Omental fat pad (tissue), 4 donors: ENCODE results near the gene CMYA5. TPM values are rescaled to one million over a fixed set of nuclear protein-coding genes. Genes with fewer than 3 reads are reported as not detected.

Source experiments
- ATAC-seq: fragments of 150-250 bp; one replicate; pipeline ENCODE4 v1.9.1; 2016; ENCODE audit warnings: mild to moderate bottlenecking, moderate library complexity; ENCODE audit not compliant: low FRiP score
- DNase-seq: peaks from one replicate; pipeline ENCODE4 v3.0.0-alpha.2; 2019; ENCODE audit warnings: low spot score
- CTCF ChIP-seq, 3 donors: fragments of 450-650 bp; IDR thresholded peaks; one replicate each; pipeline ENCODE4 v1.5.1; 2016 to 2017; ENCODE audit warnings: antibody characterized with exemption in 3 of 3, mild to moderate bottlenecking in 3 of 3, moderate library complexity in 2 of 3
- small RNA-seq: library from RNA; depleted of rRNA; stranded (forward); fragments of <200 nt; gene quantifications from one replicate; pipeline ENCODE3, GENCODE V24; 2016
- total RNA-seq, 4 donors: library from RNA; depleted of rRNA; stranded (reverse); fragments of >200 nt; gene quantifications; one replicate each; pipeline ENCODE4 v1.1.0, GENCODE V29; 2016

The CMYA5 gene
- total RNA-seq, 4 donors from 2014 or later = 4.2 to 21.0 (median 6.3) TPM

DNA sequence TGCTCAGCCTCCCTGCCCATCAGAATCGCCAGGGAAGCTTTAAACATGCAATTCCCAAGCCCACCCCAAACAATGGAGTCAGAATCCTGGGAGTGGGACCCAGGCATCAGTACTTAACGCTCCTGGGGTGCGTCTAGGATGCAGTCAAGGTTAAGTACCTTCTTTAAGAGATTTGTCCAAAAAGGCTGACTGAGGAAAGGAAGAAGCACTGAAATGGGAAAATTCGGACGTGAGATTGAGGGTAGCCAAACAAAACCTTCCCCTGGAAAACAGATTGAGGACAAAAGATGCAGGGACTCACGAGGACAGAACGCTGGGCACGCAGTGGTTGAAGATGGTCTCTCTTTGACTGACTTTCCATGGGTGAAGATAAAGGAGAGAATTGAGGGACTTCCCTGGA, 157.9 kb downstream of the CMYA5 start:
- no peak for ATAC-seq

GRCh38 chr5:79849061-79849460, 159.4 kb downstream of the CMYA5 start:
- no peak for DNase-seq
- ATAC-seq = no peak
- no peak for TF ChIP-seq CTCF (IDR thresholded peaks at IDR 0.05)

More for the DNA sequence above, 157.9 kb downstream of the CMYA5 start:
- DNase-seq = no peak
- TF ChIP-seq CTCF (IDR thresholded peaks at IDR 0.05) = no peak

Small RNAs within 50 kb of the gene (small RNA-seq; reads per million reads assigned to genes)
- not detected for gene AC008496.1

Other genes starting within 250 kb of the CMYA5 start
- gene HOMER1, start 175.7 kb upstream of the CMYA5 start, total RNA-seq = 10 to 100 TPM in 2 of 4 donors, 1 to 10 TPM in 2; 3.1 to 80.5 (median 11.4) TPM
- 10 to 100 TPM; 49.2 to 90.2 (median 76.6) TPM for gene TENT2, start 77.4 kb upstream of the CMYA5 start, total RNA-seq